ENCODE data around the gene BARHL2.

BARHL2 gene

DNA sequence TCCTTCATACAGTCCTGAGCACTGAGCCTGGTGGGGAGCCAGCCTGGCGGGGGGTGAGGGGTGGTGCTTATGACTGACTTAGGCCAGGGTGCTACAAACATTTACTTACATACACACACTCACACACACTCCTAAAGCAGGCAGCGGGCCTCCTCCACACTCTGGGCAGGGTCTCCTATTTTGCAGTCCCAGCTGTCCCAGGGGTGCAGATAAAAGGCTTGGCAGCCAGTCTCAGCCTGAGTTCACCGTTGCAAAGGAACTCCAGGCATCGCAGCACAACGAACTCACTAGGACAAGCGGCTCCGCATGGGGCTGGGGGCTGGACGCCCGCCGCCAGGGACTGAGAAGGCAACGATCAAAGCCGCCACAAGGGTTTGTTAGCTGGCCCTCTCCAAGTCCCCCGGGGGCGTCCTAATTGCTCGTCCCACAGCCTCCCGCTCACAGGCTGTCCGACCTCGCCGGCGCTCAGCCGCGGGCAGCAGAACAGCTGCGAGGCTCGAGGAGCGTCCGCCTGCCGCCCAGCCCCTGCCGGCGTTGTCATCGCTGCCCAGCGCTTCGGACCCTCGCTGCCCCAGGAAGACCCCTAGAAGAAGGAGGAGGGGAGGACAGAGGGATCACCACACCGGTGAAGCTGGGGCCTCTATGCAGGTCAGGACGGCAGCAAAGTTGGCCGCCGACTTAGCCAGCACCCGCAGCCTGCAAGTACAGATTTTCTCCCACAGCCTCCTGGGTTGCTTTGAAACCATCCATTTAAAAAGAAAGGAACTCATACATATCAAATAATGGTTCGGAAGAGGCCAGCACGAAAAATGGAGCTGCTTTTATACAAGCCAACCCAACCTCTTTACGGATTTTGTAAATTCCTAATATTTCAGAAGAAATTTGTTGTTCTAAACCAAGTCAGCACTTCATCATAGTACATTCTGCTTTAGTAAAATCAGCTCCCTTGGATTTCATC lies 6.2 kb downstream of the BARHL2 start:
- DNase-seq (ENCODE audit: low read depth), result no peak

DNA sequence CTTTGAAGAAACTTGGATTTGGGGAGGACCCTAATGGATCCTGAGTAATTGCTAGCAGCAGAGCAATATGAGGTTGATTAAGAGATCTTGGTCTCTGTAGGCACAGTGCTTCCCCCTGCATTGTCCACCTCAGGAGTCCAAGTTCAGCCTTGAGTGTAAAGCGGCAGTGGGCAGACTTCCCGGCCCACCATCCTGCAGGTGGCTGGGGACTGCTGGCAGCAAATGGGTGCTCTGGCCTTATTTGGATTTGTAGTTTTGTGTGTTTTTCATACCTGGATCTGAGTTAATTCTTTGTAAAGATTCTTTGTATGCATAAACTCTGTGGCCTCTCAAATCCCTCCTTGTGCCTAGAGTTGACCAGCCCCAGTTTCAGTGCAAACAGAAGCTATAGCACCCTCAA lies 7.6 kb downstream of the BARHL2 start:
- DNase-seq (ENCODE audit: low read depth), result no peak

- no peak for DNase-seq (ENCODE audit: low read depth)
These were observed 8.3 kb downstream of the BARHL2 start for GRCh38 chr1:90708826-90709225.

DNA sequence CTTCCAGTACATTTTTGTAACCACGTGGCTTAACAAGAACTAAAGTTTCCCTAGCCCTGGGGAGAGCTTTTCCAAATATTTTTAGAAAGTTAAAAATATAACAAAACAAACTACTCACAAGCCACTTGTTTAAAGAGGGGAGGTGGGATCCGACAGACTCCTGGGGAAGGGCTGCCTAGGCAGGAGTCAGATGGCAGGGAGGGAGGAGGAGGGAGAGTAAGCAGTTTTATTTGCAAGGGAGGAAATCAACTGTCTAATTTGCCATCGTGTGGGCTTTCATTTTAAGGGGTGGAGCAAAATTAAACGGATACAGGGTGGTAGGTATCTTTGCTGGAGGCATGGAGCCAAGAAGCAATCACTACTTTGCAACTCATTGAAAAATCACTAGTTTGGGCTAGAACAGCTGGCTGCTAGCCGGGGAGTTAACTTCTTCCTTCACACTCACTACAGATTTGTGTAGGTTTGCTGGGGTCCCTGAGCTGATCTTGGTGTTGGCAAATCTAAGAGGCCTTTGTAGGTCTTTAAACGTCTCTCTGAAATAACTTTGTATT lies 8.8 kb downstream of the BARHL2 start:
- no peak for DNase-seq (ENCODE audit: low read depth)

GRCh38 chr1:90707363-90707710 lies 9.8 kb downstream of the BARHL2 start:
- DNase-seq (ENCODE audit: low read depth), result no peak

GRCh38 chr1:90706437-90707362 lies 10.4 kb downstream of the BARHL2 start:
- DNase-seq (ENCODE audit: low read depth), result no peak

DNA sequence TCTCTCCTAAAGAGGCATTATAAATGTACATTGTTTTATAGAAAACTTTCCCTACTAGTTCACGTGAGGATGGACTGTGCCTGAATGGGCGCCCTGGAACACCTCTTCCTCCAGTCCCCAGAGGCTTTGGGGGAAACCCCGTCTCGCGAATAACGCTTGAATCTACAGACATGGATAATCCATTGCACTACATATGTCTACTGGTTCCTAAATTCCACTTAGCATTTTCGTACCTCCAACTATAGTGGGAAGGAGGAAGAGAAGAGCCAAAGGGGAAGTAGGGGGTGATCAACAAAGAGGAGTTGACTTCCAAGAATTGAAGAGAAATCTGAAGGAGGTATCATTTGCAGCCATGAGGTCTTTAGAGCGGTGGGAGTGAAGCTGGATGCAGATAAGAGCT lies 11.1 kb downstream of the BARHL2 start:
- no peak for DNase-seq (ENCODE audit: low read depth)

DNA sequence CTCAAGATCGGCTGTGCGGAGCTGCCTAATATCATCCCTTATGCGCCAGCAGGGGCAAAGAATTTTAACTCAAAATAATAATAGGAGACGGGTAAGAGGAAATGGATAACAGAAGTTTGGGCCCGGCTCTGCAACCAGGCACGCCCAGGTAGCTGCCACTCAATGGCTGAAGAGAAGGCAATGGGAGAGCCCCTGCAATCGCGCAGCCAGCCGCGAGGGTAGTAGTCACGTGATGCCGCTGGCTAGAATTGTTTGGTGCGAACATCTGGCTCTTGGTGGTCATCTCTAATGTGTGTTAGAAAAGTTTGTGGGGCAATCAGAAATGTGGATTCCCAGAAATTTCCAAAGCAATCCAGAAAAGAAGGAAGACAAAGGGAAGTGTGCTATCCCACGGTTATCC lies 12.3 kb downstream of the BARHL2 start:
- no peak for DNase-seq (ENCODE audit: low read depth)

DNA sequence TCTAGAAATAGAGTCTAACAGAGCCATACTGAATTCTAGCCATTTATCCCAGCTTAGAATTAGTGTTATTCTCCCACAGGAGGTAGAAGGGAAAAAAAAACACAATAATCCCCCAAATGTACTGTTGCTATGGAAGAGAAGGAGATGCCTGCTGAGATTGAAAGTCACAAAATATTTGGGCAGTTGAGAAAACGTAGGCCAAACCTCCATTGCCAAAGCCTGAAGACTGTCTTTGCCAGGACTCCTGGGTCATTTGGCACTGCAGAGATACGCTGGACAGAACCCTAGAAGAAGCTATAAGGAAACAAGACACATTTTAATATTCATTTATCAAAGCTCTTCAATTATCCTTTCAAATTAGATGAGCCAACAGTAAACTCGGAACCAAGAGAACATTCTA lies 22.3 kb downstream of the BARHL2 start:
- no peak for DNase-seq (ENCODE audit: low read depth)

DNA sequence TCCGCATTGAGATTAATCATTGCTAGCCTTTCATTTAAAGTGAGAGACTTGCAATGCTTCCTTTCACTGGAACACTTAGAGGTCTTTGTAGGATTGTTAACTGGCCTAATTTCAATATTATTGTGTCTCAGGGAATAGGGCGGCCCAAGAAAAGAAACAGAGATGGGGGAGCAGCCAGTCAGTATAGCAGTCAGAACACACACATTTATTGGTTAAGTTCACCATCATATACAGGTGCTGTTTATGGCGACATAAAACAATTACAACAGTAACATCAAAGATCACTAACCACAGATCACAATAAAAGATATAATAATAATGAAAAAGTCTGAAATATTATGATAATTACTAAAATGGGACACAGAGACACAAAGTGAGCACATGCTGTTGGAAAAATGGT lies 29.4 kb downstream of the BARHL2 start:
- no peak for DNase-seq (ENCODE audit: low read depth)

DNA sequence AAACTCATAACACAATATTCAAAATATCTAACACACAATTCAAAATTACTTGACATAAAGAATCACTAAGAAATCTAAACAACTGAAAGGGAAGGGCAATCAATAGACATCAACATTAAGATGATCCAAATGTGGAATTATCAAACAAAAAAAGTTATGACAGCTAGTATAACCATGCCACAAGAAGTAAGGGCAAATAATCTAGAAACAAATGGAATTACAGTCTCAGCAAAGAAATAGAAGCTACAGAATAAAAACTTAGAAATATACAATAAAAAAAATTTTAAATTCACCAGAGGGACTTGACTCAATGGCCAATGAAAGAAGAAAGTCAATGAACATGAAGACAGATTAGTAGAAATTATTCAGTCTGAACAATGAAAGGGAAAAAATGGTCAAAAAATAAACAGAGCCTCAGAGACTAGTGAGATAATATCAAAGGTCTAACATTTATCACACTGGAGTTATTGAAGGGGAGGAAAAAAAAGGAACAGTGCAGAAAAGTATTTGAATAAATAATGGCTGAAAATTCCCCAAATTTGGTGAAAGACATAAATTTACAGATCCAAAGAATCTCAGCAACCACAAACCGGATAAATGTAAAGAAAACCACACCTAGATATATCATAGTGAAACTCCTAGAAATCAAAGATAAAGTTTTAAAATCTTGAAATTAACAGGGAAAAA lies 41.8 kb downstream of the BARHL2 start:
- DNase-seq (ENCODE audit: low read depth), result no peak

- DNase-seq (ENCODE audit: low read depth), result no peak
These were observed 45.4 kb downstream of the BARHL2 start for GRCh38 chr1:90671741-90672140.

DNA sequence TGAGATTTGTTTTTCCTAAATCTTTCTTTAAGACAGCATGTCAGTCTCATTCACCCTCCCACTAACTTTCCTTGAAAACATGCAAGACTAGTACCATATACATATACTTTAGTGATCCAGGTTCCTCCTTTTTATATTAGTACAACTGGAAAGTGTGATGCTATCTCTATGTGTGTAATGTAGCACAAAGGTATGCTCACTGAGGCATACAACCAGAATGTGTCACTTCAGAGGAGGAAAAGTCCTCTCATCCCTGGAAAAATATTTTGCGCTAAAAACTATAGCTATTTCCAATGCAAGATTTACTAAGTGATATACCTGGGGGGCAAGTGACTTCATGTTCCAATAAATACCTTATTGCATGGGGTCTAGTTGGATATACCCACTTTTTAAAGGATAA lies 45.9 kb downstream of the BARHL2 start:
- DNase-seq (ENCODE audit: low read depth), result no peak
